ENCODE results near the gene ADGRL3.
A peak's percentile ranks its signal among the peaks of the same experiment; 100 is the strongest.

GRCh38 chr4:61555789-61556188 lies 355.7 kb downstream of the ADGRL3 start:
- TF ChIP-seq CTCF (IDR thresholded peaks at IDR 0.05): no peak
- TF ChIP-seq POLR2A (IDR thresholded peaks at IDR 0.05): peak in 1 of 2 donors; percentile 13

Data from adrenal gland (tissue), 5 donors.